K562 (cell line): Measurements from ENCODE around the gene PRELID1. TPM values are rescaled to one million over a fixed set of nuclear protein-coding genes. Genes with fewer than 3 reads are reported as not detected.
A peak's percentile ranks its signal among the peaks of the same experiment; 100 is the strongest.

Experiments
- DPF2 ChIP-seq: fragments of 450-650 bp; IDR thresholded peaks from 2 replicates; pipeline ENCODE4 v1.6.1; 2016
- FOS ChIP-seq: IDR thresholded peaks from 3 replicates; pipeline ENCODE4 v1.6.1; 2011; ENCODE audit not compliant: insufficient read length; ENCODE audit errors: extremely low read depth
- GABPB1 ChIP-seq: sonication (generic); formaldehyde crosslinking; IDR thresholded peaks from 2 replicates; pipeline ENCODE4 v1.8.0; 2022; ENCODE audit warnings: mild to moderate bottlenecking, missing genetic modification reagents
- MYC ChIP-seq, 2 experiments: fragments of 250-450 bp in 1 of 2; sonication (Bioruptor Pico) in 1 of 2; IDR thresholded peaks; 2 replicates each; pipeline versions ENCODE4 v1.5.1 to v1.6.1; 2012 to 2021; ENCODE audit warnings: low read depth in 2 of 2, borderline replicate concordance in 1 of 2, improper control_type of control experiment in 1 of 2, low read length in 1 of 2, mild to moderate bottlenecking in 1 of 2, moderate library complexity in 1 of 2
- PTRF ChIP-seq: fragments of 450-650 bp; IDR thresholded peaks from 2 replicates; pipeline ENCODE4 v1.6.1; 2016; ENCODE audit warnings: mild to moderate bottlenecking, missing genetic modification characterization, missing compliant biosample characterization
- REST ChIP-seq, 2 experiments: fragments of 450-650 bp; formaldehyde crosslinking in 1 of 2; IDR thresholded peaks; 2 replicates each; pipeline versions ENCODE4 v1.4.0 to v1.6.1; 2014 to 2020; ENCODE audit warnings: mild to moderate bottlenecking in 2 of 2, borderline replicate concordance in 1 of 2, low read depth in 1 of 2
- SMARCB1 ChIP-seq: IDR thresholded peaks from 2 replicates; pipeline ENCODE4 v1.6.1; 2011; ENCODE audit warnings: improper control_type of control experiment, low read depth; ENCODE audit not compliant: insufficient read length
- USF1 ChIP-seq: sonication (generic); formaldehyde crosslinking; IDR thresholded peaks from 2 replicates; pipeline ENCODE4 v1.9.0; 2022; ENCODE audit warnings: mild to moderate bottlenecking, missing genetic modification reagents
- polyA plus RNA-seq, 8 experiments: library from polyadenylated mRNA; depleted of rRNA in 4 of 8; stranded (reverse) in 5 of 8; unstranded in 3 of 8; fragments of >200 nt; fragmentation: Nextera tagmentation in 2 of 8; fragmentation: Illumina TruSeq in 1 of 8; extraction: Ambion mirVana in 2 of 8; extraction: Trizol in 1 of 8; gene quantifications; 2 replicates each; pipeline versions ENCODE4 v1.2.1 to v1.2.3, GENCODE V29; 2011 to 2014; ENCODE audit warnings: inconsistent platforms in 1 of 8, missing spikeins in 1 of 8
- total RNA-seq, 7 experiments: library from RNA; depleted of rRNA in 6 of 7; stranded (reverse); fragments of >200 nt in 6 of 7; fragmentation: Illumina TruSeq in 2 of 7; extraction: Trizol in 2 of 7; gene quantifications; 2 replicates each; pipeline versions ENCODE4 v1.2.1 to v1.2.3, GENCODE V29; 2011 to 2021; ENCODE audit warnings: low replicate concordance in 1 of 7
- TF ChIP-seq, protein P1 (sequence below), 2 experiments: fragments of 450-650 bp in 1 of 2; sonication (generic) in 1 of 2; formaldehyde crosslinking; conservative IDR thresholded peaks; 2 replicates each; pipeline versions ENCODE4 v1.4.0 to v1.8.1; 2020 to 2022; ENCODE audit warnings: mild to moderate bottlenecking in 1 of 2, missing genetic modification reagents in 1 of 2
- TF ChIP-seq, protein P2 (sequence below): fragments of 250-450 bp; sonication (Bioruptor Pico); IDR thresholded peaks from 2 replicates; pipeline ENCODE4 v1.5.0; 2022; ENCODE audit warnings: mild to moderate bottlenecking

Gene PRELID1
- total and polyA plus RNA-seq, 9 of the 15 experiments (the other 6 are each of a cell fraction or from before 2014, with no cell fraction given): 40.1 to 484 (median 340) TPM

DNA sequence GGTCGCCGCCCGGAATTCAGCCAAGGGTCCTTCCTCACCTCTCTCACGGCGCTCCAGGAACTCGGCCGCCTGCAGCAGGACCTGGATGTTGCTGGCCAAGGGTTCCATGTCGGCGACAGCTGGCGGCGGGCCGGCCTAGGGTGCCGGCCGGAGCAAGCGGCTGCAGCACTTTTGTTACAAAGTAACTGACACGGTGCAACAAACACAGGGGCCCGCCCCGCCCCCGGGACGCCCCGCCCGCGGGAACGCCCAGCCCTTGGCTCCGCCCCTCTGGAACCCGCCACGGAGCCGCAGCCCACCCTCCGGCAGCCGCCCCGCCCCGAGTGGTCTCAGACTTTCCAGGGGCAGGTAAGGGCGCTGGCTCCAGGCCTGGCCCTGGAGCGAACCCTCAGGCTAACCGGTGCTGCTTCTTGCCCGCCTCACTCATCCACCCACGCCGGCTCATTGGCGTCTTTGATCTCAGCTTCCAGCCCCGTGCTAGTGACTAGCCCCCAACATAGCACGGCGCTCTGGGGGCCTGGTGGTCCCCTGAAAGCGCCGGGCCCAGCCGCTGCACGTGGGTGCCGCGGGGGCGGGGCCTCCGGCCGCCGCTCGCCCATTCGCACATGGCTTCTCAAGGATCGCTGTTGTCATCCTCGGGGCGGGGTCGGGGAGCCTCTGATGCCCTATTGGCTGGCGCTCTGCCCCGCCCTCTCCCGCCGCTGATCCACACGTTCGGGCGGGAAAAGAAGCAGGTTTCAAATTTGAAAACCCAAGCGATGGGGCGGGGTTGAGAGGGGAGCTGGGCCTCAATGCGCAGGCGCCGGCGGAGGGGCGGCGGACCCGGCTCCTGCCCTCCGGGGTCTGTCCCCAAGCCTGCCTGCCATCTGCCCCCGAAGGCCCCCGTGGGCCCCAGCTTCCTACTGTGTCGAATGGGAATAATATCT lies 8.4 kb downstream of the PRELID1 start, which contains the start of gene MXD3 (continued):
- TF ChIP-seq, protein P1, sequence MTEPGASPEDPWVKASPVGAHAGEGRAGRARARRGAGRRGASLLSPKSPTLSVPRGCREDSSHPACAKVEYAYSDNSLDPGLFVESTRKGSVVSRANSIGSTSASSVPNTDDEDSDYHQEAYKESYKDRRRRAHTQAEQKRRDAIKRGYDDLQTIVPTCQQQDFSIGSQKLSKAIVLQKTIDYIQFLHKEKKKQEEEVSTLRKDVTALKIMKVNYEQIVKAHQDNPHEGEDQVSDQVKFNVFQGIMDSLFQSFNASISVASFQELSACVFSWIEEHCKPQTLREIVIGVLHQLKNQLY (CRISPR knock-in tag; conservative IDR thresholded peaks at IDR 0.05): no peak
- TF ChIP-seq SMARCB1: no peak
- peak; percentile 100 for TF ChIP-seq MYC (IDR thresholded peaks at IDR 0.05; ENCODE audit: low read depth, low read length)
- TF ChIP-seq MYC (CRISPR knock-in tag; IDR thresholded peaks at IDR 0.05; ENCODE audit: borderline replicate concordance, low read depth): peak; percentile 89; the same call in 1 of the 2 replicates
- TF ChIP-seq REST (IDR thresholded peaks at IDR 0.05; ENCODE audit: borderline replicate concordance): no peak
- TF ChIP-seq REST (CRISPR knock-in tag; IDR thresholded peaks at IDR 0.05; ENCODE audit: low read depth): no peak; the same call in 1 of the 2 replicates
- TF ChIP-seq, protein P2, sequence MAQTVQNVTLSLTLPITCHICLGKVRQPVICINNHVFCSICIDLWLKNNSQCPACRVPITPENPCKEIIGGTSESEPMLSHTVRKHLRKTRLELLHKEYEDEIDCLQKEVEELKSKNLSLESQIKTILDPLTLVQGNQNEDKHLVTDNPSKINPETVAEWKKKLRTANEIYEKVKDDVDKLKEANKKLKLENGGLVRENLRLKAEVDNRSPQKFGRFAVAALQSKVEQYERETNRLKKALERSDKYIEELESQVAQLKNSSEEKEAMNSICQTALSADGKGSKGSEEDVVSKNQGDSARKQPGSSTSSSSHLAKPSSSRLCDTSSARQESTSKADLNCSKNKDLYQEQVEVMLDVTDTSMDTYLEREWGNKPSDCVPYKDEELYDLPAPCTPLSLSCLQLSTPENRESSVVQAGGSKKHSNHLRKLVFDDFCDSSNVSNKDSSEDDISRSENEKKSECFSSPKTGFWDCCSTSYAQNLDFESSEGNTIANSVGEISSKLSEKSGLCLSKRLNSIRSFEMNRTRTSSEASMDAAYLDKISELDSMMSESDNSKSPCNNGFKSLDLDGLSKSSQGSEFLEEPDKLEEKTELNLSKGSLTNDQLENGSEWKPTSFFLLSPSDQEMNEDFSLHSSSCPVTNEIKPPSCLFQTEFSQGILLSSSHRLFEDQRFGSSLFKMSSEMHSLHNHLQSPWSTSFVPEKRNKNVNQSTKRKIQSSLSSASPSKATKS (CRISPR knock-in tag): no peak
- TF ChIP-seq GABPB1: peak; percentile 67
- TF ChIP-seq PTRF (tag): no peak
- TF ChIP-seq USF1 (CRISPR knock-in tag): peak; percentile 91
- no peak for TF ChIP-seq DPF2
- TF ChIP-seq FOS: peak; percentile 71
